ENCODE measurements around the gene GDPGP1.

DNA sequence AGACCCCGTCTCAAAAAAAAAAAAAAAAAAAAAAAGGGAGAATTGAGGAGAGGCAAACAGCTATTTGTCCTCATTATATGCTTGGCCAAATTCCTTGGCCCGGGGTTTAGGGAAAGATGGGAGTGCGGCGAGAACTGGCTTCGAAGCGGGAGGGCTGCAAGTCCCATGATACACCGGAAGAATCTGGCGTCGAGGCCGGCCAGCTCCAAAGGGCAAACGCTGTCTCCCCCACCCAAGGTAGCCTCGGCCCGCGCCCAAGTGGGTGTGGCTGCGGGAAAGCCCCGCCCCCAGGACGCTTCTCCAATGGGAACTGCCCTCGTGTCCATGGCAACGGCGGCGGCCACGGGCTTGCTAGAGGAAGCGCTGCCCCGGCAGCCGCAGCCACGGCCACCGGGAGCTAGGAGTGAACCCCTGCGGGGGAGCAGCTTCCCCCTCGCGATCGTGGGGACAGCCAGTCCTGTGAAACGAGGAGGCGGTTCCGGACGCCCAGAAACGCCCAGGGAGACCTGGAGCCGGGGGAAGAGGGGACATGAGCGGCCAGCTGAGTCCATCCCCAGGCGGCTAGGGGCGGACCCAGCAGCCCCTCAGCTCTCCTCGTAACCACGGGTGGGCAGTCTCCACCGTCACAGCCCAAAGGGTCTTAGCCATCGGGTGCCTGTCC is 15.3 kb downstream of the GDPGP1 start, which contains the start of gene TTLL13:
- TF ChIP-seq, protein P1, sequence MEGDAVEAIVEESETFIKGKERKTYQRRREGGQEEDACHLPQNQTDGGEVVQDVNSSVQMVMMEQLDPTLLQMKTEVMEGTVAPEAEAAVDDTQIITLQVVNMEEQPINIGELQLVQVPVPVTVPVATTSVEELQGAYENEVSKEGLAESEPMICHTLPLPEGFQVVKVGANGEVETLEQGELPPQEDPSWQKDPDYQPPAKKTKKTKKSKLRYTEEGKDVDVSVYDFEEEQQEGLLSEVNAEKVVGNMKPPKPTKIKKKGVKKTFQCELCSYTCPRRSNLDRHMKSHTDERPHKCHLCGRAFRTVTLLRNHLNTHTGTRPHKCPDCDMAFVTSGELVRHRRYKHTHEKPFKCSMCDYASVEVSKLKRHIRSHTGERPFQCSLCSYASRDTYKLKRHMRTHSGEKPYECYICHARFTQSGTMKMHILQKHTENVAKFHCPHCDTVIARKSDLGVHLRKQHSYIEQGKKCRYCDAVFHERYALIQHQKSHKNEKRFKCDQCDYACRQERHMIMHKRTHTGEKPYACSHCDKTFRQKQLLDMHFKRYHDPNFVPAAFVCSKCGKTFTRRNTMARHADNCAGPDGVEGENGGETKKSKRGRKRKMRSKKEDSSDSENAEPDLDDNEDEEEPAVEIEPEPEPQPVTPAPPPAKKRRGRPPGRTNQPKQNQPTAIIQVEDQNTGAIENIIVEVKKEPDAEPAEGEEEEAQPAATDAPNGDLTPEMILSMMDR (IDR thresholded peaks at IDR 0.05), result peak in 1 of 6 experiments; percentile 10
- no peak for TF ChIP-seq POLR2A (IDR thresholded peaks at IDR 0.05)
